ENCODE measurements around the gene CABYR.

DNA sequence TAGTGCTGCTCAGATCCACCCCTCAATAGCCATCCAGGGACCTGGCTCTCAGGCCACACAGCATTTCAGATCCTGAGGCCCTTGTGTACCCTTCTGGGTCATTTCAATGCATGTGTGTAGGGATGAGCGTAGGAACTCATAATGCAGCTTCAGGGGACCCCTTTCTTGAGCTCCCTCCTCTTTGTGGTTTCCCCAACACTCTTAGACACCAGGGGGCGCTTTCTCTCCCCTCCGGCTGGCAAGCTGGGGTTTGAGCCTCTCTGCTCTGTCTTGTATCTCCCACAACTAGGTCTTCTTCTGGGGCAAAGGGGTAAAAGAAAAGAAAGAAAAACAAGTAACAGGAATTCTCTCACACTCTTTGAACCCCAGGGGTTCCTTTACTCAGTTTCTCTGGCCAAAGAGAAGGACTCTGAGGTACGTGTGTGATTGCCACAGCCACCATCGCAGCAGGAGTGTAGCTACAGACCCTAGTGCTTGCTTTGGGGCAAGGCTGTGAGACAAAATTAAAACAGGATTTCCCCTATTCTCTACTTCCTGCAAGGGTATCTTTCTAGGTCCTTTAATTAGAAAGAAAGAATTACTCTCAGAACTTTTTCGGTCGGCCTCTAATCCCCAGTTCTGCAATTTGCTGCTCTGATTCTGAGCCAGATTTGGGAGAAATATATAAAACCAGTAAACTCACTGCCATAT lies 38.0 kb downstream of the CABYR start:
- no peak for TF ChIP-seq POLR2A (IDR thresholded peaks at IDR 0.05; ENCODE audit: low read length)
- no peak for TF ChIP-seq GATA1 (IDR thresholded peaks at IDR 0.05; ENCODE audit: low read depth, low read length)

Measured in erythroblast (primary cell).